ENCODE data around the gene CYP27B1.

The CYP27B1 gene

GRCh38 chr12:57766464-57767304 lies at the start of gene CYP27B1:
Gene CYP27B1 (minus strand): TSS chr12:57767078. CDS start chr12:57767041, 37 bp downstream.
- TF ChIP-seq CTCF (IDR thresholded peaks at IDR 0.05; ENCODE audit: insufficient read depth, low read length, poor library complexity, severe bottlenecking), result no peak
- Histone ChIP-seq H3K4me2 (ENCODE audit: low read depth, low read length, poor library complexity, severe bottlenecking) (no peak within 1 kb of the TSS), H3F3A (ENCODE audit: insufficient read depth) (no peaks in the 10 kb centered on the region), H3K36me3 (ENCODE audit: low read length) (no peaks in the 10 kb centered on the region), H3K9ac (ENCODE audit: low read length) (no peak within 1 kb of the TSS), H2AFZ (ENCODE audit: low read depth, low read length, severe bottlenecking) (no peak within 1 kb of the TSS), H3K4me3 (ENCODE audit: insufficient read depth, low read length, poor library complexity, severe bottlenecking) (no peak within 1 kb of the TSS), H3K27ac (ENCODE audit: low read depth, low read length) (no peak within 1 kb of the TSS), H4K20me1 (ENCODE audit: low read depth, low read length) (no peaks in the 10 kb centered on the region), H3K9me2 (replicated peaks; ENCODE audit: insufficient read depth, low read length) (no peaks in the 10 kb centered on the region), H3K79me2 (ENCODE audit: insufficient read depth, low read length) (no peaks in the 10 kb centered on the region), H3K27me3 (ENCODE audit: low read length) (no peaks in the 10 kb centered on the region), H3K9me3 (ENCODE audit: insufficient read depth, low read length) (no peaks in the 10 kb centered on the region)

- Histone ChIP-seq H3K9me2 (replicated peaks; ENCODE audit: insufficient read depth, low read length) (no peaks in the 10 kb centered on the region), H4K20me1 (ENCODE audit: low read depth, low read length) (no peaks in the 10 kb centered on the region), H3K9ac (ENCODE audit: low read length) (no peak overlapping the region), H3K27ac (ENCODE audit: low read depth, low read length) (no peak overlapping the region), H2AFZ (ENCODE audit: low read depth, low read length, severe bottlenecking) (no peak overlapping the region), H3F3A (ENCODE audit: insufficient read depth) (no peaks in the 10 kb centered on the region), H3K9me3 (ENCODE audit: insufficient read depth, low read length) (no peaks in the 10 kb centered on the region), H3K79me2 (ENCODE audit: insufficient read depth, low read length) (no peaks in the 10 kb centered on the region), H3K27me3 (ENCODE audit: low read length) (no peaks in the 10 kb centered on the region), H3K4me3 (ENCODE audit: insufficient read depth, low read length, poor library complexity, severe bottlenecking) (no peak overlapping the region), H3K36me3 (ENCODE audit: low read length) (no peaks in the 10 kb centered on the region), H3K4me2 (ENCODE audit: low read depth, low read length, poor library complexity, severe bottlenecking) (no peak overlapping the region)
- TF ChIP-seq EZH2phosphoT487 (conservative IDR thresholded peaks at IDR 0.05; ENCODE audit: low read length) (no peak), CTCF (IDR thresholded peaks at IDR 0.05; ENCODE audit: insufficient read depth, low read length, poor library complexity, severe bottlenecking) (no peak)
Measured at GRCh38 chr12:57816001-57816854, 49.4 kb upstream of the CYP27B1 start.

GRCh38 chr12:57815177-57816000 lies 48.5 kb upstream of the CYP27B1 start:
- H3K9me3 ChIP-seq (ENCODE audit: insufficient read depth, low read length), result no peaks in the 10 kb centered on the region
- H3F3A ChIP-seq (ENCODE audit: insufficient read depth), result no peaks in the 10 kb centered on the region
- no peak overlapping the region for H3K4me3 ChIP-seq (ENCODE audit: insufficient read depth, low read length, poor library complexity, severe bottlenecking)
- H2AFZ ChIP-seq (ENCODE audit: low read depth, low read length, severe bottlenecking), result no peak overlapping the region
- no peak for TF ChIP-seq EZH2phosphoT487 (conservative IDR thresholded peaks at IDR 0.05; ENCODE audit: low read length)
- no peak for TF ChIP-seq CTCF (IDR thresholded peaks at IDR 0.05; ENCODE audit: insufficient read depth, low read length, poor library complexity, severe bottlenecking)
- no peaks in the 10 kb centered on the region for H4K20me1 ChIP-seq (ENCODE audit: low read depth, low read length)
- H3K9me2 ChIP-seq (replicated peaks; ENCODE audit: insufficient read depth, low read length), result no peaks in the 10 kb centered on the region
- H3K27me3 ChIP-seq (ENCODE audit: low read length), result no peaks in the 10 kb centered on the region
- H3K27ac ChIP-seq (ENCODE audit: low read depth, low read length), result no peak overlapping the region
- no peak overlapping the region for H3K9ac ChIP-seq (ENCODE audit: low read length)
- no peak overlapping the region for H3K4me2 ChIP-seq (ENCODE audit: low read depth, low read length, poor library complexity, severe bottlenecking)
- H3K36me3 ChIP-seq (ENCODE audit: low read length), result no peaks in the 10 kb centered on the region
- H3K79me2 ChIP-seq (ENCODE audit: insufficient read depth, low read length), result no peaks in the 10 kb centered on the region

Measured in SU-DHL-6 (cell line).